Measurements from ENCODE around the gene ASXL1. TPM values are rescaled to one million over a fixed set of nuclear protein-coding genes. Genes with fewer than 3 reads are reported as not detected.
"Not testable (repeated sequence)": the region's sequence is repeated elsewhere in the genome, so short reads cannot be mapped to it uniquely, and the experiment has no call there.

ASXL1 gene
- total and polyA plus RNA-seq, 3 experiments from 2014 or later = 19.8 to 133 (median 131) TPM

- H3K36me3 ChIP-seq (ENCODE audit: insufficient read depth, low read length); H3K4me3 Mint-ChIP-seq; DNase-seq; H3K27ac ChIP-seq (ENCODE audit: low read depth, low read length); H3K9me3 Mint-ChIP-seq; H3K9me3 ChIP-seq (ENCODE audit: low read length); CTCF ChIA-PET; H3K27me3 ChIP-seq (ENCODE audit: insufficient read depth, low read length, poor library complexity, severe bottlenecking); H3K27me3 Mint-ChIP-seq; POLR2A ChIA-PET; H3K4me3 ChIP-seq (ENCODE audit: low read length): not testable (repeated sequence)
- peaks cover 36 to 58% (median 54%) of the 10 kb centered on the region in 3 donors for H3K4me1 Mint-ChIP-seq
- H3K36me3 Mint-ChIP-seq = peaks cover 0 to 36% (median under 1%) of the 10 kb centered on the region in 3 donors
- peaks cover 21% of the 10 kb centered on the region for H3K4me1 ChIP-seq (ENCODE audit: insufficient read depth, low read length)
- H3K27ac Mint-ChIP-seq = peak overlapping the region in 5 of 8 donors; percentile 50 to 83 (median 69)
Observed at GRCh38 chr20:32383441-32383840, 25.3 kb downstream of the ASXL1 start.

GRCh38 chr20:32385541-32385940 lies 27.4 kb downstream of the ASXL1 start:
- Histone ChIP-seq H3K27ac (ENCODE audit: low read depth, low read length) (no peak overlapping the region), H3K36me3 (ENCODE audit: insufficient read depth, low read length) (no peaks in the 10 kb centered on the region), H3K27me3 (ENCODE audit: insufficient read depth, low read length, poor library complexity, severe bottlenecking) (no peaks in the 10 kb centered on the region), H3K4me1 (ENCODE audit: insufficient read depth, low read length) (peaks cover 27% of the 10 kb centered on the region), H3K9me3 (ENCODE audit: low read length) (no peaks in the 10 kb centered on the region), H3K4me3 (ENCODE audit: low read length) (no peak overlapping the region)
- Mint-ChIP-seq H3K4me3 (no peak overlapping the region), H3K27ac (peak overlapping the region; percentile 30 to 95 (median 66)), H3K27me3 (no peaks in the 10 kb centered on the region), H3K9me3 (no peaks in the 10 kb centered on the region), H3K4me1 (peaks cover 40 to 67% (median 65%) of the 10 kb centered on the region in 3 donors), H3K36me3 (peaks cover 0 to 35% (median 0%) of the 10 kb centered on the region in 3 donors)
- ChIA-PET POLR2A (no interaction called here), CTCF (interaction anchor here (0.7 kb wide), 1 partner anchor 13 kb away, joined by 3 read pairs; no protein-coding TSS in a partner anchor)
- DNase-seq = no peak

GRCh38 chr20:32386091-32386490 lies 28.0 kb downstream of the ASXL1 start:
- Histone ChIP-seq H3K27me3 (ENCODE audit: insufficient read depth, low read length, poor library complexity, severe bottlenecking) (no peaks in the 10 kb centered on the region), H3K36me3 (ENCODE audit: insufficient read depth, low read length) (peaks cover 4% of the 10 kb centered on the region), H3K4me3 (ENCODE audit: low read length) (no peak overlapping the region), H3K4me1 (ENCODE audit: insufficient read depth, low read length) (peaks cover 27% of the 10 kb centered on the region), H3K27ac (ENCODE audit: low read depth, low read length) (no peak overlapping the region), H3K9me3 (ENCODE audit: low read length) (no peaks in the 10 kb centered on the region)
- peaks cover 43 to 71% (median 71%) of the 10 kb centered on the region in 3 donors for H3K4me1 Mint-ChIP-seq
- H3K27ac Mint-ChIP-seq = peak overlapping the region in 5 of 8 donors; percentile 30 to 70 (median 62)
- peaks cover 0 to 37% (median 0%) of the 10 kb centered on the region in 3 donors for H3K36me3 Mint-ChIP-seq
- no peak overlapping the region for H3K4me3 Mint-ChIP-seq
- no peaks in the 10 kb centered on the region for H3K27me3 Mint-ChIP-seq
- H3K9me3 Mint-ChIP-seq = no peaks in the 10 kb centered on the region
- no peak for DNase-seq
- ChIA-PET POLR2A (interaction anchor here (1.2 kb wide), 1 partner anchor 27 kb away, joined by 4 read pairs; no protein-coding TSS in a partner anchor), CTCF (no interaction called here)

GRCh38 chr20:32387252-32387651 lies 29.1 kb downstream of the ASXL1 start:
- Histone ChIP-seq H3K4me1 (ENCODE audit: insufficient read depth, low read length) (peaks cover 27% of the 10 kb centered on the region), H3K27me3 (ENCODE audit: insufficient read depth, low read length, poor library complexity, severe bottlenecking) (no peaks in the 10 kb centered on the region), H3K4me3 (ENCODE audit: low read length) (peak overlapping the region; percentile 5), H3K9me3 (ENCODE audit: low read length) (no peaks in the 10 kb centered on the region), H3K36me3 (ENCODE audit: insufficient read depth, low read length) (peaks cover 9% of the 10 kb centered on the region), H3K27ac (ENCODE audit: low read depth, low read length) (no peak overlapping the region)
- H3K4me1 Mint-ChIP-seq = peaks cover 47 to 78% (median 73%) of the 10 kb centered on the region in 3 donors
- H3K27me3 Mint-ChIP-seq = no peaks in the 10 kb centered on the region
- ChIA-PET POLR2A (interaction anchor here (0.7 to 1.2 kb wide), 2 partner anchors 28 to 32 kb away, joined by 4 read pairs; no protein-coding TSS in a partner anchor), CTCF (no interaction called here)
- H3K27ac Mint-ChIP-seq = peak overlapping the region; percentile 25 to 71 (median 44)
- H3K4me3 Mint-ChIP-seq = peak overlapping the region in 1 of 7 donors; percentile 3
- H3K9me3 Mint-ChIP-seq = no peaks in the 10 kb centered on the region
- H3K36me3 Mint-ChIP-seq = peaks cover 0 to 41% (median 2%) of the 10 kb centered on the region in 3 donors
- DNase-seq = peak in 3 of 5 donors; percentile 58 to 77 (median 66)

GRCh38 chr20:32391003-32391402 lies 32.9 kb downstream of the ASXL1 start:
- H3K27ac ChIP-seq (ENCODE audit: low read depth, low read length) = no peak overlapping the region
- POLR2A ChIA-PET = no interaction called here
- peaks cover 8 to 38% (median 8%) of the 10 kb centered on the region in 3 donors for H3K36me3 Mint-ChIP-seq
- H3K9me3 ChIP-seq (ENCODE audit: low read length) = no peaks in the 10 kb centered on the region
- DNase-seq = no peak
- no peak overlapping the region for H3K4me3 ChIP-seq (ENCODE audit: low read length)
- peak overlapping the region in 4 of 8 donors; percentile 12 to 73 (median 34) for H3K27ac Mint-ChIP-seq
- peaks cover 9% of the 10 kb centered on the region for H3K36me3 ChIP-seq (ENCODE audit: insufficient read depth, low read length)
- peaks cover 24% of the 10 kb centered on the region for H3K4me1 ChIP-seq (ENCODE audit: insufficient read depth, low read length)
- CTCF ChIA-PET = no interaction called here
- H3K4me3 Mint-ChIP-seq = no peak overlapping the region
- H3K4me1 Mint-ChIP-seq = peaks cover 42 to 64% (median 61%) of the 10 kb centered on the region in 3 donors
- H3K27me3 Mint-ChIP-seq = peaks cover 0 to 1% of the 10 kb centered on the region in 2 donors
- H3K27me3 ChIP-seq (ENCODE audit: insufficient read depth, low read length, poor library complexity, severe bottlenecking) = no peaks in the 10 kb centered on the region
- H3K9me3 Mint-ChIP-seq = peaks cover 0 to 5% (median 0%) of the 10 kb centered on the region in 5 donors

- Histone ChIP-seq H3K27ac (ENCODE audit: low read depth, low read length) (no peak overlapping the region), H3K36me3 (ENCODE audit: insufficient read depth, low read length) (peaks cover 9% of the 10 kb centered on the region), H3K4me1 (ENCODE audit: insufficient read depth, low read length) (no peaks in the 10 kb centered on the region), H3K4me3 (ENCODE audit: low read length) (no peak overlapping the region), H3K9me3 (ENCODE audit: low read length) (no peaks in the 10 kb centered on the region), H3K27me3 (ENCODE audit: insufficient read depth, low read length, poor library complexity, severe bottlenecking) (no peaks in the 10 kb centered on the region)
- H3K27ac Mint-ChIP-seq = peak overlapping the region in 3 of 8 donors; percentile 50 to 69 (median 56)
- peaks cover 38 to 63% (median 49%) of the 10 kb centered on the region in 3 donors for H3K4me1 Mint-ChIP-seq
- peaks cover 0 to 5% (median 0%) of the 10 kb centered on the region in 5 donors for H3K9me3 Mint-ChIP-seq
- no peak for DNase-seq
- H3K27me3 Mint-ChIP-seq = peaks cover 0 to 1% of the 10 kb centered on the region in 2 donors
- no peak overlapping the region for H3K4me3 Mint-ChIP-seq
- ChIA-PET POLR2A (interaction anchor here (0.6 kb wide), 1 partner anchor 267 kb away, joined by 3 read pairs; no protein-coding TSS in a partner anchor), CTCF (no interaction called here)
- peaks cover 8 to 49% (median 16%) of the 10 kb centered on the region in 3 donors for H3K36me3 Mint-ChIP-seq
Observed at GRCh38 chr20:32395066-32395465, 36.9 kb downstream of the ASXL1 start.

GRCh38 chr20:32396646-32397160 lies 38.6 kb downstream of the ASXL1 start:
- H3K27ac ChIP-seq (ENCODE audit: low read depth, low read length) = no peak overlapping the region
- no peaks in the 10 kb centered on the region for H3K9me3 ChIP-seq (ENCODE audit: low read length)
- Mint-ChIP-seq H3K9me3 (peaks cover 0 to 5% (median 0%) of the 10 kb centered on the region in 5 donors), H3K4me1 (peaks cover 39 to 63% (median 53%) of the 10 kb centered on the region in 3 donors), H3K36me3 (peaks cover 8 to 46% (median 19%) of the 10 kb centered on the region in 3 donors), H3K27me3 (peaks cover 0 to 1% of the 10 kb centered on the region in 2 donors), H3K4me3 (no peak overlapping the region), H3K27ac (peak overlapping the region in 1 of 8 donors; percentile 46)
- H3K4me1 ChIP-seq (ENCODE audit: insufficient read depth, low read length) = peaks cover 9% of the 10 kb centered on the region
- POLR2A ChIA-PET = interaction anchor here (0.6 to 0.8 kb wide), 3 partner anchors 10 to 113 kb away, joined by 3 to 7 read pairs (median 5); no protein-coding TSS in a partner anchor
- H3K4me3 ChIP-seq (ENCODE audit: low read length) = no peak overlapping the region
- CTCF ChIA-PET = interaction anchor here (2.0 kb wide), 1 partner anchor 10 kb away, joined by 5 read pairs; no protein-coding TSS in a partner anchor
- H3K36me3 ChIP-seq (ENCODE audit: insufficient read depth, low read length) = peaks cover 5% of the 10 kb centered on the region
- no peak for DNase-seq
- no peaks in the 10 kb centered on the region for H3K27me3 ChIP-seq (ENCODE audit: insufficient read depth, low read length, poor library complexity, severe bottlenecking)

GRCh38 chr20:32397567-32398084 lies 39.5 kb downstream of the ASXL1 start:
- peaks cover 5% of the 10 kb centered on the region for H3K36me3 ChIP-seq (ENCODE audit: insufficient read depth, low read length)

More at GRCh38 chr20:32397567-32398084, 39.5 kb downstream of the ASXL1 start:
- ChIA-PET CTCF (no interaction called here), POLR2A (no interaction called here)
- Histone ChIP-seq H3K4me1 (ENCODE audit: insufficient read depth, low read length) (peaks cover 9% of the 10 kb centered on the region), H3K9me3 (ENCODE audit: low read length) (no peaks in the 10 kb centered on the region), H3K4me3 (ENCODE audit: low read length) (no peak overlapping the region), H3K27ac (ENCODE audit: low read depth, low read length) (no peak overlapping the region), H3K27me3 (ENCODE audit: insufficient read depth, low read length, poor library complexity, severe bottlenecking) (no peaks in the 10 kb centered on the region)
- peaks cover 0 to 5% (median 0%) of the 10 kb centered on the region in 5 donors for H3K9me3 Mint-ChIP-seq
- H3K4me3 Mint-ChIP-seq = no peak overlapping the region
- peaks cover 38 to 66% (median 55%) of the 10 kb centered on the region in 3 donors for H3K4me1 Mint-ChIP-seq
- DNase-seq = no peak
- H3K36me3 Mint-ChIP-seq = peaks cover 8 to 50% (median 17%) of the 10 kb centered on the region in 3 donors
- H3K27me3 Mint-ChIP-seq = peaks cover 0 to 1% of the 10 kb centered on the region in 2 donors
- peak overlapping the region in 2 of 8 donors; percentile 43 to 49 for H3K27ac Mint-ChIP-seq

All from CD8-positive, alpha-beta memory T cell (primary cell).